ENCODE data around the gene ATP13A4.
A peak's percentile ranks its signal among the peaks of the same experiment; 100 is the strongest.

The ATP13A4 gene

GRCh38 chr3:193592841-193593667 lies 38.4 kb upstream of the ATP13A4 start, which contains the start of gene OPA1:
Gene OPA1 (plus strand): TSS chr3:193593208. CDS start chr3:193593378, 170 bp downstream.
- peak; percentile 97 for DNase-seq (ENCODE audit: extremely low read depth, low read depth)
- TF ChIP-seq CTCF (IDR thresholded peaks at IDR 0.05; ENCODE audit: low read depth, low read length): peak; percentile 32

GRCh38 chr3:193590088-193590856 lies 35.6 kb upstream of the ATP13A4 start:
- DNase-seq (ENCODE audit: extremely low read depth, low read depth): no peak
- TF ChIP-seq CTCF (IDR thresholded peaks at IDR 0.05; ENCODE audit: low read depth, low read length): no peak

GRCh38 chr3:193589616-193590015 lies 34.9 kb upstream of the ATP13A4 start:
- no peak for DNase-seq (ENCODE audit: extremely low read depth, low read depth)
- no peak for TF ChIP-seq CTCF (IDR thresholded peaks at IDR 0.05; ENCODE audit: low read depth, low read length)

- no peak for DNase-seq (ENCODE audit: extremely low read depth, low read depth)
- no peak for TF ChIP-seq CTCF (IDR thresholded peaks at IDR 0.05; ENCODE audit: low read depth, low read length)
Measured at GRCh38 chr3:193589129-193589528, 34.4 kb upstream of the ATP13A4 start.

GRCh38 chr3:193586526-193586925 lies 31.8 kb upstream of the ATP13A4 start:
- TF ChIP-seq CTCF (IDR thresholded peaks at IDR 0.05; ENCODE audit: low read depth, low read length): no peak
- no peak for DNase-seq (ENCODE audit: extremely low read depth, low read depth)

GRCh38 chr3:193585530-193585929 lies 30.8 kb upstream of the ATP13A4 start:
- no peak for DNase-seq (ENCODE audit: extremely low read depth, low read depth)
- no peak for TF ChIP-seq CTCF (IDR thresholded peaks at IDR 0.05; ENCODE audit: low read depth, low read length)

All from AG09319 (cell line).